ENCODE data around the gene CCDC91.
"Not testable (repeated sequence)": the region's sequence is repeated elsewhere in the genome, so short reads cannot be mapped to it uniquely, and the experiment has no call there.

The CCDC91 gene

DNA sequence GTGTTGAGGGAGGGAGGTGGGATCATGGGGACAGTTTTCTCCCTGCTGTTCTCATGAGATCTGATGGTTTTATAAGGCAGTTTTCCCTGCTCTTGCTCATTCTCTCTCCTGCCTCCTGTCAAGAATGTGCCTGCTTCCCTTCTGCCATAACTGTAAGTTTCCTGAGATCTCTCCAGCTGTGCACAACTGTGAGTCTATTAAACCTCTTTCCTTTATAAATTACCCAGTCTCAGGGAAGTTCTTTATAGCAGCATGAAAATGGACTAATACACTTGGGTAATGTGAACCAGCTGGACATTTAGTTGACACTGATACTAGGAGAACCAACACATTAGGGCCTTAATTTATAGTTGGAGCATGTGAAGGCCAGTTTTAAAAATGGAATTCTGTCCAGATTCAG is 12.4 kb upstream of the CCDC91 start:
- DNase-seq, result no peak
- intact Hi-C loops (cut with DNase I), result no loop called here

DNA sequence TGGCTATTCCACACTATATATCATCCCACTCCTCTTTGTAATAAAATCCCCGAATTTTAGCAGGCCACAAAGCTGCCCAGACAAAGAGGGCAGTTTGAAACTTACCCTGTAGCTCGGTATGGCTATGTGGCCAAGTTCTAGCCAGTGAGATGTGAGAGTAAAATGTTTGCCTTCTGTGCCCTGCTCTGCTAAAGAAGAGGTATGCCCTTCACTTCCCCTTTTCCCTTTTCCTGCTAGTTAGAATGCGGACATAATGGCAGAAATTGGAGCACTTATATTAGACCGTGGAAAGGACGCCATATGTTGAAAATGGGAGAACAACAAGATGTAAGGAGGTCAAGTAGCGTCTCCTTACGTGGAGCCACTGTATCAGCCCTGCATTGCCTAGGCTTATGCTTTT is 11.5 kb upstream of the CCDC91 start:
- intact Hi-C loops (cut with DNase I), result no loop called here
- no peak for DNase-seq

DNA sequence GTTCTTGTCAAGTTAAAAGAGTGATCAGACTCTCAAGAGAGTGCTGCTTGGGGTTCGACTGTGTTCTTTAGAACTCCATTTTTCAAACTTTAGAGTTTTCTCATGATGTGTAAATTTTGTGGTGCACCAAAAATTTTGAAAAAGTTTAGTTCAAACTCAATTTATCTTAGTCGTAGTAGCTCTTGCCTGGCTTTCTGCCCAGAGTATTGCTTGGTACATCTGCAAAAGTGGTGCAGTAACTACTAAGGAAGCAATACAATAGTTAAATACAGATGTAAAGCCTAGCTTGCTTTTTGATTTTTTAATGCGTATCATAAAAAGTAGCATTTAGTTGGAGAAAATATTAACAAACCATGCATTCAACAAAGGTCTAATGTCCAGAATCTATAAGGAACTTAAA is 9.5 kb upstream of the CCDC91 start:
- DNase-seq, result no peak
- intact Hi-C loops (cut with DNase I), result no loop called here

DNA sequence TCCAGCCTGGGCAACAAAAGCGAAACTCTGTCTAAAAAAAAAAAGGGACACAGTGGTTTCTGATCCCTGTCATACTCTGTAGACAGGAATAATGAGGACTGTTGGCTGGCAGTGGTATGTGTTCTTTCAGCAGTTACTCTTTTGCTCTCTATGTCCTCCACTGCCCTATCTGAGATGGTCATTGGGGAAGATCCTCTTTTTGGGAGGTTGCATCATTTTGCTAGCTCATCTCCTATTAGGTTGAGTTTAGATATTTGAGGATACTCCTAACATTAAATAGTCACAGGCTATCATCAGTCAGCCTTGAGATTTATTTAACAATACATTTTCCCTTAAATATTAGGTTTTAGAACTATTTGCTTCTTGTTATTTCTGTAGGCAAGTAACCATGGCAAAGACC is 5.9 kb upstream of the CCDC91 start:
- no peak for DNase-seq
- intact Hi-C loops (cut with DNase I), result no loop called here

DNA sequence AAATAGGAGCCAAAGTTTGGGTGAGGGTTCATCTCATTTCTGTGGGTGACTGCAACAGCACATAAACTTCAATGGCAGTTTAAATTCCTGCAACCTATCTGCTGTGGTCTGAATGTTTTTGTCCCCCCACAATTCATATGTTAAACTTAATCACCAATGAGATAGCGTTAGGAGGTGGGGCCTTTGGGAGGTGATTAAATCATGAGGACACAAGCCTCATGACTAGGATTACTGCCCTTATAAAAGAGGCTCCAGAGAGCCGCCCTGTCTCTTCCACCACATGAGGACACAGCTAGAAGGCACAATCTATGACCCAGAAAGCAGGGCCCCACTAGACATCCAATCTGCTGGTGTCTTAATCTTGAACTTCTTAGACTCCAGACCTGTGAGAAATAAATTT is 3.8 kb upstream of the CCDC91 start:
- no peak for DNase-seq
- intact Hi-C loops (cut with DNase I), result no loop called here

DNA sequence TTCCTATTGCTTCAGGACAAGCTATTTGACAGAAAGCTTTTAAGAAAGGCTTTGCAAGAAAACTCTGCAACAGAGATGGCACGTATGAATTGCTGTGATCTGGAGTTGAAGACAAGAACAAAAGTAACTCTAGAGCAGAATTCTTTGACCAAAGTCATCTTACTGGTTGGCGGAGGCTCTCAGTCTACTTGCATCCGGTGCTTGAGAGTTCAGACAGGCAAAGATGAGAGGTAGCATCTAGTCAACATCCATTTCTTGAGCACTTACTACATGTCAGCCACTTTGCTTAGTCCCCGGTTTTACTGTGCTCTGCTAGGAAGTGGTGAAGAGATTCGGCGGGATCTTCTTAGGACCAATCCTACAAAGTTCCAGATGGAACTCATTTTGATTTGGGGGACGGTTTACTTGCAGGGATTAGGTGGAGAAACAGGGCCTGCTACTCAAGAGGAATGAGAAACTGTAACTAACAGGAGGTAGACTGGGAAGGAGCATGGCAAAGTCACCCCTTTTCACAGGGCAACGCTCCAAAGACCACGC is 404 bp upstream of the CCDC91 start:
- DNase-seq, result peak in 5 of 42 donors; percentile 5 to 16 (median 8)
- intact Hi-C loops (cut with DNase I), result loop anchor here (10.0 kb wide), 1 partner anchor 215 kb away; the partner anchor contains the start of gene PTHLH

DNA sequence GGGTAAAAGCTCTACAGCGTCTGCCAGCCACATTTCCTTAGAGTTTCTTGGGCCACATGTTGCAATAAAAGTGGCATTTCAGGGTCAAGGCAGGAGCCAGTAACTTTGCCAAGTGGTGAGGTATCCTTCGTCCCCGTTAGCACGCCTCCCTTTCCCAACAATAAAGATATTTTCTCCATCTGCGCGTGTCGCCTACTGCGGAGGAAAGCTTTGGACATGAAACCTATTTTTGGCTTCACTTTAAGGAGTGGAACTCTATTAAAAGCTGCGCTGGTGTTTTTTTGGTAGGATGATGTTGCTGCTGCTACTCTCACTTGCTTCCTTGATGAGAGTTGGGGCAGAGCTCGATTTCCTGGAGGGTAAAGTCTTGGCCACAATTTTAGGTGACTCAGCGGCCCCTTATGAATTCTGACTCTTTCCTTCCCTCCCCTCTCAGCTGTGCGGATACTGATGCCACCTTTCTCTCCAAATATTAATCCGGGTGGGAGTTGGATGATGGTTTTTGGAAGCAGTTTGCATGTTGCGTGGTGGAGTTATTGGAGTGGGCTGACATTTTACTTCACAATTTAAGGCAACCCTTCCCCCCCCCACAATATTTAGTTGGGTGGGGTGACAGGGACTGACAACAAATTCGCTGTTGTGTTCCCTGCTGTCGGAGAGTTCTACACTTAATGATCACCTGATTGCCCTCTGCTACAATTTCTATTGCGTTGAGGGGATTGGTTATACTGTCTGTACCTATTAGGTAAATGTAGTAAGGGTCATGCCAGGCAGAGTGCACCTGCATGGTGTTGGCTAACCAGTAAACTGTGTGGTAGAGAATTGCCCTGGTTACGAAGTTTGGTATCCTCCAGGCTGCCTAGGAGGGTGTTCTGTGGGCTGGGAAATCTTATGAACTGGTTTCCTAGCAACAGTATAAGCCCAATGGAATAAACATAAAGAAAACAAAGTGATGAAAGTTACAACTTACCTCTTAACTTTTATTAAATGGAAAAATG is 1.1 kb downstream of the CCDC91 start:
- DNase-seq, result peak in 20 of 42 donors; percentile 3 to 57 (median 12)

DNA sequence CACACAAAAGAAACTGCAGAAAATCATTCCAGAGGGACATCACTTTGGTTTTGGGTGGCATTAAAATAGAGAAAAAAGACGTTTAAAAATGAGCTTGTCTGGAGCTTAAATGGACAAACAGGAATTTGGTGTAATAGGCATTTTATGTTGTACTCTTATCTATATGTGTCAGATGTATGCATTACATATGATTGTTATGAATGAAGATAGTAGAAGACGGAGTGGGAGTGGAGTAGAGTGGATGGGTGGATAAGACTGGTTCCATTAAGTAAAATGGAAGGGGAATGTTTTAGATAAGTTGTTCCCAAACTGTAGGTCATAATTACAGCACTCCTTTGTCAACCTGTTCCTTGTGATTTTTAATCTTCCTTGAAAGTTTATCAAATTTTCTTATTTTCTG is 1.9 kb downstream of the CCDC91 start:
- DNase-seq, result no peak
- intact Hi-C loops (cut with DNase I), result loop anchor here (10.0 kb wide), 1 partner anchor 217 kb away; the partner anchor contains the start of gene PTHLH

More for the DNA sequence above, 1.1 kb downstream of the CCDC91 start:
- intact Hi-C loops (cut with DNase I), result loop anchor here (10.0 kb wide), 1 partner anchor 217 kb away; the partner anchor contains the start of gene PTHLH

DNA sequence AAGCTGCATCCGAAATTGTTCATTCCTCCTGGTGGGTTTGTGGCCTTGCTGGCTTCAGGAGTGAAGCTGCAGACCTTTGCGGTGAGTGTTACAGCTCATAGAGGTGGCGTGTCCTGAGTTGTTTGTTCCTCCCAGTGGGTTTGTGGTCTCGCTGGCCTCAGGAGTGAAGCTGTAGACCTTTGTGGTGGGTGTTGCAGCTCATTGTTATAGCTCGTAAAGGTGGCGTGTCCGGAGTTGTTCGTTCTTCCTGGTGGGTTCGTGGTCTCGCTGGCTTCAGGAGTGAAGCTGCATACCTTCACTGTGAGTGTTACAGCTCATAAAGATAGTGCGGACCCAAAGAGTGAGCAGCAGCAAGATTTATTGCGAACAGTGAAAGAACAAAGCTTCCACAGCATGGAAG is 4.4 kb downstream of the CCDC91 start:
- intact Hi-C loops (cut with DNase I), result loop anchor here (10.0 kb wide), 1 partner anchor 220 kb away; the partner anchor contains the start of gene PTHLH
- not testable (repeated sequence) for DNase-seq

DNA sequence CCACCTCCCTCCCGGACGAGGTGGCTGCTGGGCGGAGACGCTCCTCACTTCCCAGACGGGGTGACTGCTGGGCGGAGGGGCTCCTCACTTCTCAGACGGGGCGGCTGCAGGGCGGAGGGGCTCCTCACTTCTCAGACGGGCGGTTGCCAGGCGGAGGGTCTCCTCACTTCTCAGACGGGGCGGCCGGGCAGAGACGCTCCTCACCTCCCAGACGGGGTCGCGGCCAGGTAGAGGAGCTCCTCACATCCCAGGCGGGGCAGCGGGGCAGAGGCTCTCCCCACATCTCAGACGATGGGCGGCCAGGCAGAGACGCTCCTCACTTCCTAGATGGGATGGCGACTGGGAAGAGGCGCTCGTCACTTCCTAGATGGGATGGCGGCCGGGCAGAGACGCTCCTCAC is 10.9 kb downstream of the CCDC91 start:
- intact Hi-C loops (cut with DNase I); DNase-seq: not testable (repeated sequence)

DNA sequence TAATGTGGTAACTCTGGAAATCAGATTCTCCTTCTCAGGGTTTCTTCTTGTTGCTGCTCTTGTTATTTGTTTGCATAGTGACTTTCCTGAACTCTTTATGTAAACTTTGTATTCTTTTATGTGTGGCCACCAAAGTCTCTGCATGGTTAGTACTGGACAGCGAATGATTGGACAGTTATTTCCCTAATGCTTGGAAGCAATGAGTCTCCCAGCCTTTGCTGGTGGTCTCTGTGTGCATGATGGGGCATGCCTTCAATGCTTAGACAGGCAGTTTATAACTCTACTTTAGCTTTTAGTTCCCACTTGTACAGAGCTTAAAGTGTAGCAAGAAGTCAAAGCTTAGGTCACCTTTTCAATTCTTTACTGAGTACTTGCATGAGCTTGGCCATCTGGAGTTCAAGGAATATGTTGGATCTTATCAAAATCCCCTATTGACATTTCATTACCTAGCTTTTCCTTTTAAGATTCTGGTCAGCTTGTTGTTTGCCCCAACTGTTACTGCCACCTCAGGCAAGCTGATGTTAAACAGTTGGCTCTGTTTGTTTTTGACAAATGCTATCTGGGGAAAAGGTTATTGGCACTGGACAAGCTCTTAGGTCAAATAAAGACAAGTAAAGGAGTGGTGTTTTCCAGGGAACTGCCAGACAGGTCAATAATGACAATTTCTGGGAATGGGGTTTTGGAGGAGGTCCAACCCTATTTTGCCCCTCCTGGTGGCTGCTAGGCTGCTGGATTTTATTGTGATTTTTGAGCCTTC is 12.3 kb downstream of the CCDC91 start:
- intact Hi-C loops (cut with DNase I), result no loop called here
- DNase-seq, result peak in 5 of 42 donors; percentile 4 to 10 (median 8)

DNA sequence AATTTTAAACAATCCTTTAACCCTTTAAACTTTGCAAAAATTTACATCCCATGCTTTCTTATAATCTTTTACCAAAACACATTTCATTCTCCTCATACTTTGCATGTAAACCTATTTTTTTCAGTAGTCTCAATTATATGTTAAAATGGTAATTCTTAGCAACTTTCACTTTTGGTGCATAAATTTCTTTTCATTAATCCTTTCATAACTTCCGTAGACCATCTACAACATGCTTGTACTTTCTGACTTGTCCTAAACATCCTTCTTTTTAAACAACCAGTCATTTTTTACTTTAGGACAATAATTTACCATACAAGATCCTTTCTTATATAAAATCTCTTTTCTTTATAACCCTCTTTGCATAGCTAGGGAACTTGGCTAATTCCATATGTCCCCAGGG is 19.5 kb downstream of the CCDC91 start:
- intact Hi-C loops (cut with DNase I), result no loop called here
- no peak for DNase-seq

DNA sequence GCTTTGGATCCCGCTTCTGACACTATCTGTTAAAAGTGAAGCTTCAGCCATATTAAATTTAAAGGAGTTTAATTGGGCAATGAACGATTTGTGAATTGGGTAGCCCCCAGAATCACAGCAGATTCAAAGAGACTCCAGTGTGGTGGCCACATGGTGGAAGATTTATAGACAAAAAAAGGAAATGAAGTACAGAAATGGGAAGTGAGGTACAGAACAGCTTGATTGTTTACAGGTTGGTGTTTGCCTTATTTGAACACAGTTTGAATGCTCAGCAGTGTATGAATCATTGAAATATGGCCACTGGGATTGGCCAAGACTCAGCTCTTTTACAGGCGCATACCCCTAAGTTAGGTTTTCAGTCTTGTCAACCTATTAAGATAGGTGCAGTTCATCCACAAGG is 21.9 kb downstream of the CCDC91 start:
- intact Hi-C loops (cut with DNase I), result no loop called here
- no peak for DNase-seq

DNA sequence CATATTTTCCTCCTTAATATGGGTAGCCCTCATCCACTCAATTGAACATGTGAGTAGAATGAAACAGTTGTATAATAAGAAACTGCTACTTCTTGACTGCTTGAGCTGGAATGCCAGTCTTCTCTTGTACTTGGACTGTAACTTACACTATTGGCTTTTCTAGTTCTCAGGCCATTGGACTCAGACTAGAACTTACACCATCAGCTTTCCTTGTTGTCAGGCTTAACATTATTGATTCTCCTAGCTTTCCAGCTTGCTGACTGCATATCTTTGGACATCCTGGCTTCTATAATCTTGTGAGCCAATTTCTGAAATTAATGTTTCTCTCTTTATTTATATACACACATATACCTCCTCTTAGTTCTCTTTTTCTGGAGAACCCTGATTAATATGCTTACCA is 24.8 kb downstream of the CCDC91 start:
- intact Hi-C loops (cut with DNase I), result no loop called here
- DNase-seq, result no peak

DNA sequence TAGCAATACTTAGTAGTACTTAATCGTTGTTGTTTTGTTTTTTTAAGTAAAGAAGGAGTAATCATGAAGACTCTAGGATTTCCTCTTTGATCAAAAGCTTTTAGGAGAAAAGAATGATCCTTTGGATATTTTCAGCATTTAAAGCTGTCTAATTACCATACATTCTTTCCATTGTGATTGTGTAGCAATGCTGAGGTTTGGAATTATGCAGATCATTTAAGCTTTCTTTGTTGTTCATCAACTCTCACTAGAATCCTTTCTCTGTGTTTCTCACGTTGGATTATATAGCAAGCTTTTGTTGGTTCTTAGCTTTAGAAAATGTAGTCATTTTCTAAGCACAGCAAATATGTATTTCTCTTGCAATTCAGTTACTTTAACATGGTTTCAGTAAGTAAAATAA is 25.8 kb downstream of the CCDC91 start:
- DNase-seq, result no peak
- intact Hi-C loops (cut with DNase I), result no loop called here

DNA sequence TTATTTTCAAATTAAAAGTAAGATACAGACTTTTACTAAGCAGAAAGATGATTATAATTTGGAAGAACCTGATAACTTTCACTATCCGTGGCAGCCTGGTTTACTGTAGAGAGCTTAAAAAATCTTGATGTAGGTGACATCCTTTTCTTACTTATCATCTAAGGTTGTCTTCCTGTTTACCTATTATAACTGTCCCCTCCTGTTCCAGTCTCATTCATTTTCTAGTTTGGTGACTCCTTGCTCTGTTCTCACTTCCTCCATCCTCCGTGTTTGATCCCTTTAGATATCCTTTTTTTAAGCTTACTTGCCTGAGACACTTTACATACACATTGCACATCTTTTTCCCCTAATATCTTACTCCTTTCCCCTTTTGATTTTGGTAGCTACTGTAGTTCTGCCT is 27.5 kb downstream of the CCDC91 start:
- intact Hi-C loops (cut with DNase I), result no loop called here
- DNase-seq, result no peak

DNA sequence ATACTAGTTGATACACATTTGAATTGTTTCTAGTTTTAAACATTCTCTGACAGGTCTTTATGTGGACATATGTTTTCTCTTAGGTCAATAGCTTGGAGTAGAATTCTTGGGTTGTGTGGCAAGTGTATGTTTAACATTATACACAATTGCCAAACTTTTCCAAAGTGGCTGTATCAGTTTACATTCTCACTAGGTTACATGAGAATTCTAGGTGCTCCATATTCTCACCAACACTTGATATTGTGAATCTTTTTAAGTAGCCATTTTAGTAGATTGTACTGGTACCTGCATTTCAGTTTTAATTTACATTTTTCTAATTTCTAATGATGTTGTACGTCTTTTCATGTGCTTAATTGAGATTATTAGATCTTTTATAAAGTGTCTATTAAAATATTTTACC is 28.6 kb downstream of the CCDC91 start:
- no peak for DNase-seq
- intact Hi-C loops (cut with DNase I), result no loop called here

DNA sequence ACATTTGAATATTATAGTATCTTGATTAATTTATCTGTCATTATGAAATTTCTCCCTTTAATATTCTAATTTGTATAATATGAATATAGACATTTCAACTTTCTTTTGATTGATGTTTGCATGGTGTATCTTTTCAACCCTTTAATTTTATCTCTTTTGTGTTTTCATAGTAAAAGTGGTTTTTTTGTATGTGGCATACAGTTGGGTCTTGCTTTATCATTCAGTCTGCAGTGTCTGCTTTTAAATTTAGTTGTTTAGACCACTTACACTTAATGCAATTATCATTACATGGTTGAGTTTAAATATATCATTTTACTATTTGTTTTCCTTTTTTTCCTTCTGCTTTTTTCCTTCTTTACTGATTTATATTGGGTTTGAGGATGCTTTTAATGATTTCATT is 29.6 kb downstream of the CCDC91 start:
- DNase-seq, result no peak
- intact Hi-C loops (cut with DNase I), result no loop called here

DNA sequence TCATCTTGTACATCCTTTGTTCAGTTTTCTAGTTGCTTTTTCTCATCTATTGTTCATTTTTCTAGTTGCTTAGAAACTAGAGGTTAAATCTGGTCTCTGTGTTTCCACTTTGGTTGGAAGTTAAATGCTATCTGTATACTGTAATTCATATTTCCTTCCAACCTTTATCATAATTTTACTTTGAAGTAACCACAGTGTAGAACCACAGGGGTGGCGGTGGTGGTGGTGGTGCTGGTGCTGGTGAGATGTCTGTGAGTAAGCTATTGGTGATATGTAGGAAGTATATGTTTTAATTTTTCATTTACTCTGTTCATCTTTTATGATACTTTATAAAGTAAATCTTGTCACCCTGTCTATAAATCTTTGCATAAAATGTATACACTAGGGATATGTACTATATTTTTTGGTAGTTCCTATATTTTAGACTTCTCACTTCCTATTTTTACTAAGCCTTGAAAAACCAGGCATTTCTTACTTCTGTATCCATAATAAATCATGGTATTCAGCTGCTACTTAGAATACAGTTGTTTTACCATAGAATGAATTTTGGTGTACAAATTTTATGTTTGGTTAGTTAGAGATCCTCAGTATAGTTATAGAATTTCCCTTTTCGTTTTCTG is 31.9 kb downstream of the CCDC91 start:
- no peak for DNase-seq
- intact Hi-C loops (cut with DNase I), result no loop called here
